Fibroblast of skin of left quadriceps (primary cell): ENCODE data around the gene IST1.

Experiments
- DNase-seq, 2 experiments: peaks; one replicate each; pipeline ENCODE4 v3.0.0-alpha.2; 2013; ENCODE audit warnings: low read depth in 2 of 2

The IST1 gene

GRCh38 chr16:71963125-71963875 lies 68.0 kb downstream of the IST1 start:
- no peak for DNase-seq

- no peak for DNase-seq
Observed at GRCh38 chr16:71965223-71965622, 69.9 kb downstream of the IST1 start.

- DNase-seq, result no peak
Observed at GRCh38 chr16:71966932-71967331, 71.6 kb downstream of the IST1 start.

- DNase-seq, result no peak
Observed at GRCh38 chr16:71969353-71969752, 74.0 kb downstream of the IST1 start.

- DNase-seq, result no peak
Observed at GRCh38 chr16:71971571-71971970, 76.2 kb downstream of the IST1 start.

- DNase-seq, result no peak
Observed at GRCh38 chr16:71972356-71972755, 77.0 kb downstream of the IST1 start.

GRCh38 chr16:71973001-71973400 lies 77.7 kb downstream of the IST1 start:
- no peak for DNase-seq

- no peak for DNase-seq
Observed at GRCh38 chr16:71974068-71974818, 78.9 kb downstream of the IST1 start.
